CD4-positive, alpha-beta T cell treated with Interferon alpha-2 for 1 hour (primary cell): Measurements from ENCODE around the gene SNX6.
"Not testable (repeated sequence)": the region's sequence is repeated elsewhere in the genome, so short reads cannot be mapped to it uniquely, and the experiment has no call there.

Experiments used
- DNase-seq, 2 donors: peaks; one replicate each; pipeline ENCODE4 v3.0.0-alpha.2; 2020 to 2022

The SNX6 gene

GRCh38 chr14:34520304-34520970 lies 109.5 kb downstream of the SNX6 start:
- DNase-seq: not testable (repeated sequence)
